GM21717 (cell line): ENCODE results near the gene REV3L.

Experiments used
- ATAC-seq: cut with Tn5 transposase; IDR thresholded peaks from one replicate; pipeline ENCODE4 v1.9.1; 2021; ENCODE audit warnings: mild to moderate bottlenecking, moderate library complexity; ENCODE audit not compliant: unreplicated experiment

Gene REV3L

DNA sequence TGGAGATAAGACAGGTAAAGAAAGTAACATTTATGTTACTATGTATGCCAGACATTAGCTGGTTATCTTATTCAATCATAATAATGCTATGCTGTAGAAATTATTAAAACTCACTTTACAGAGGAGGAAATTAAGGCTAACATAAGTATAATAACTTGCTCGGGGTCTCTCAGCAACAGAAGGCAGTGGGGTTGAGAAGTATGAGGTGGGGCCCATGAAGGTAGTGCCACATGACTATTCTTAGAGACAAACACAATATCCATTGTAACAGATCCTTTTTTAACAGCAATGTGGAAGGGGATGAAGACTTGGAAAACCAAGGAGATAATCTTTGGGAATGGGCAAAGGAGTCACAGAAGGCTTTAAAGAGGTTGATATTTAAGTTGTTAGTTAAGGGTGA is 11.5 kb downstream of the REV3L start:
- no peak for ATAC-seq

DNA sequence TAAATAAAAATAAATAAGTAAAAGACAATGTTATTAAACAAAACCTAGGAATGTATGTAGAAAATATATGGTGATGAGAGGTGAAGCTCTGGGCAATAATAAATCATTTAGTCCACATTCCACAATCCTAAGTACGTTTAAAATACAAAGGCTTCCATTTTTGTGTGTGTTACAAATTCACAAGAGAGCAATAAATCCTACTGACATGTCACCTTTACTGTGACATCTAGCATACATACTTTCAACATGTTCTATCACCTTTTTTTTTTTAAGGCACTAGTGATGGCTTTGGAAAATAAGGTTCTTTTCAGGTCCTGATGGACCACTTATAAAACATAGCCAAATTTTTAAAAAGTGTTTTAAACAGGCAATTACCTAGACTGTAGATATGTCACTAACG is 12.0 kb downstream of the REV3L start:
- ATAC-seq: no peak

DNA sequence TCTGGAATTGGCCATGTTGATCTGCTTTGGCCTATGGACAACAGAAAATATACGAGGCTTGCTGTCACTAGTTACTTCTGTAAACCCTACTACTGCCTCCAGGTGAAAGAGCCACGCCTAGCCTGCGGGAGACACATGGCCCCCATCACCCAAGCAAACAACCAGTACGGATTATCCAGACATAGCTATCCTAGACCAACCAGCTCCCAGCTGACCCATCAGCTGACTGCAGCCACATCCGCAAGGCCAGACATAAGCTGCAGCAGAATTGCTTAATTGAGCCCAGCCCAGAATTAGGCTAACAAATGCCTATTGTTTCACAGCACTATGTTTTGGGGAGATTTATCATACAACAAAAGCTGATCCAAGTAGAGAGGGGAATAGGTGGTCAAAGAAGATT is 13.5 kb downstream of the REV3L start:
- no peak for ATAC-seq

DNA sequence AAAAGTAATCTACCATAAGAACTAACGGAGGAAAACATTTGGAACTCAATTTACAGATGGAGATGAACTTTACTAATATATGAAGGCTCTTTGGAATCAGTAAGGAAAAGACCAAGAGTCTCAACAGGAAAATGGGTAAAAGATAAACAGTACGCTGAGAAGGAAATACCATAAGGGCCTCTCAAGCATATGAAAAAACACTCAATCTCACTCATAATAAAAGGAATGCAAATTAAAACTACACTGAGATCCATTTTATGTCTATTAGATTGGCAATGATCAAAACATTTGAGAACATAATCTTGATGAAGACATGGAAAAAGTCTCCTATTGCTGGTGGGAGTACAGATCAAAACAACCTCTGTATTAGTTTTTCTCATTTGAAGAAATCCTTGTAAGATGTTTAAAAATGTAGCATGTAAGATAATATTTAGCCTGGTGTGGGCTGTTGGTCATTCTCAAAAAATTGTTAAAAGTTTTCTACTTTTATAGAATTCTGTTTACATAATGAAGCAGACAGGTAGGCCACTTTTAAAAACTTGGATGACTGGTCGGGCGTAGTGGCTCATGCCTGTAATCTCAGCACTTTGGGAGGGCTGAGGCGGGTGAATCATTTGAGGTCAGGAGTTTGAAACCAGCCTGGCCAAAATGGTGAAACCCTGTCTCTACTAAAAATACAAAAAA is 14.5 kb downstream of the REV3L start:
- ATAC-seq: no peak

DNA sequence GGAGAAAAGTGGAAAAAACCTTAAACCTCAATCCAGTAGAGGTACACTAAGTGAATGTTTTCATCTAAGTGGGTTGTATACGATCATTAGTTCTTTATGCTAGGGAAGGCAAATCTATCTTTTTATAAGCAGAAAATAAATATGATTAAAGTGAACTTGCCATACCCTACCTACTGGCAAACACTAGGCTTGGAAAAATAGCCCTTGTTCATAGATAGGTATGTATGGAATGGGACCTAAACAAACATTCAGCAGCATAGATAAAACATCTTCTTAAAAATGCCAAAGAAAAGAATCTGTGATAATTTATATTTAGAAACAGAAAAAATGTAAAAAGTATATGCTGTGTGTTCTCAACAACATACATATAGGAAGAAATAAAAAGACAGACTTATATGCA is 18.8 kb downstream of the REV3L start:
- ATAC-seq: no peak

DNA sequence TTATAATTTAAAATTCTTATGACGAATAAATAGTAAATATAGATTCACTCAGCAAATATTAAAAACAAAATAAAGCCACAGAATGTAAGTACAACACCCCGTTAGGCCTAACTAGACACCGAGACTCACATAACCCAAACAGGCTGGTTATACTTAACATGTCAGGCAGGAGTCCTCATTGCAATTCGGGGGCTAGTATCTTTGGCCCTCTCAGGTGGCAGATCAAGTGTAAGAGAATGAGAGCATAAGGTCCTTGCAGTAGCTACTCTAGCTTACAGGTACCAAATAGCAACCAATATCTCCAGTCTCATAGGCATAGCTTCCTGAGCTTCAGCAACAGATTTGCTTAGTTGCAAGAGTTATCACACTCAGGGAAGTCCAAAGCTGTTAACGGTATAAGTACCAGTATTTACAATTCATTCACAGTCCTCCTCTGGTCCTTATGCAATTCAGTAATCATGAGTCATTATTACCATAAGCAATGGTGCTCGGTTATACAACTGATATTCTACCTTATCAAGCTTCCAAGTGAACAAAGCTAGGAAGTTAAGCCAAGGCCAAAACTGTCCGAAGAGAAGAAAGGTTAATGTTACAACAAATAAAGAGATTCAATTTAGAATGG is 20.1 kb downstream of the REV3L start:
- ATAC-seq: no peak

DNA sequence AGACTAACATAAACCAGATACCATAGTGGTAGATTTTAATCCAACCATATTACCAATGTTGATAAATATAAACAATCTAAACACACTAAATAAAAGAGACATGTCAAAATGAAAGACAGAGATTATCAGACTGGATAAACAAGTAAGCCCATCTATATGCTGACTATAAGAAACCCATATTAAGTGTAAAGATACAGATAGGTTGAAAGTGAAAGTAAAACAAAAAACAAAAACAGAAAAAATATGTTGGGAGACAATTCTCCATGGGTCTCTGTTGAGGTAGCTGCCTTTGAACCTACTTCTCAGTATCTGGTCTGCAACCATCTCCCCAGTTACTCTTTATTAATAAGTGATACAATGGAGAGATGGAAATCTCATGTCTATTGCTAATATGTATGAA is 21.2 kb downstream of the REV3L start:
- ATAC-seq: no peak

DNA sequence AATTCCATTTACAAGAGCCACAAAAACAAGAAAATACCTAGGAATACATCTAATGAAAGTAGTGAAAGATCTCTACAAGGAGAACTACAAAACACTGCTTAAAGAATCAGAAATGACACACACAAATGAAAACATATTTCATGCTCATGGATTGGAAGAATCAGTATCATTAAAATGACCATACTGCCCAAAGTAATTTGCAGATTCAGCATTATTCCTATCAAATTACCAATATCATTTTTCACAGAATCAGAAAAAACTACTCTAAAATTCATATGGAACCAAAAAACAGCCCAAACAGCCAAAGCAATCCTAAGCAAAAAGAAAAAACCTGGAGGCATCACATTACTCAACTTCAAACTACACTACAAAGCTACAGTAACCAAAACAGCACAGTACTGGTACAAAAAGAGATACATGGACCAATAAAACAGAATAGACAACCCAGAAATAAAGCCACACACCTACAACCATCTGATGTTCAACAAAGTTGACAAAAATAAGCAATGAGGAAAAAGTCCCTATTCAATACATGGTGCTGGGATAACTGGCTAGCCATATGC is 24.3 kb downstream of the REV3L start:
- no peak for ATAC-seq

DNA sequence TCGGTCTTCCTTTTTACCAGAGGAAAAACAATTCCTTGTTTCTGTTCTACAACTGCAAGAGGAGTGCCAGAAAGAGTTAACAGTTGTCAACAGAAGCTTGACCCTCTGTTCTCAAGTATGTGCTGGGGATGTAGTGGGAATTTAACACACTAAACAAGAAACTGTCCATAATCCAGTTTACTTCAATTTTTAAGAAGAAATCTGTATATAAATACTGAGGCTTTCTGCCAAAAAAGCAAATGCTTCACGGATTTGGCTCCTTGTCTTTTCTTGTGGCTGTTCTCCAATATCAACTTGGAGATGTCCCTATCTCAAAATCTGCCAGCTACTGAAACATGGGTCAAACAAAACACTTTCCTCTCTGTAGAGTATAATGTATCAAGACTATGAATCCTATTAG is 26.8 kb downstream of the REV3L start:
- no peak for ATAC-seq

DNA sequence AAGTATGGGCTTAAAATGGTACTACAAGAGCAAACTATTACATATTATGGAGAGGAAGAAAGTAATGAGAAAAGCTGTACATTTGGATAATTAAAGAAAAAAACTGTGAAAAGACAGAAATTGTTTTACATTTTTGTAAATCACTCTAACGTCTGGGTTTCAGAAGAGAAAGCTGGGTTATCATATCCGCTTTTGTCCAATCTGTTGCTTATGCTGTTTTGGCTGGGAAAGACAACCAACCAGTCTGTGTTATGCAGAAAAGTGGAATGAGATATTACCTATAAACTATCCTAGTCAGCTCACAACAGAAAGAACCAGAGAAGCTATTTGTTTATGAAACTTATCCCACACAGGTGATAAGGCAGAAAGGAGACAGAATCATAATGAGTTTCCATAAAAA is 32.4 kb downstream of the REV3L start:
- ATAC-seq: no peak

DNA sequence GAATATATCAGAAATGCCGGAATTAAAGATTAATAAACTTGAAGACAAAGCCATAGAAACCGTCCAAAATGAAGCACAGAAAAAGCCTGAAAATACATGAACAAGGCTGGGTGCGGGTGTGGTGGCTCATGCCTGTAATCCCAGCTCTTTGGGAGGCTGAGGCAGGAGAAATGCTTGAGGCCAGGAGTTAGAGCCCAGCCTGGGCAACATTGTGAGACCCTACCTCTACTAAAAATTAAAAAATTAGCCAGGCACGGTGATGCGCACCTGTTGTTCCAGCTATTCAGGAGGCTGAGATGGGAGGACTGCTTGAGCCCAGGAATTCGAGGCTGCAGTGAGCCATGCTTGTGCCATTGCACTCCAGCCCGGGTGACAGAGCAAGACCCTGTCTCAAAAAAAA is 32.9 kb downstream of the REV3L start:
- ATAC-seq: no peak

DNA sequence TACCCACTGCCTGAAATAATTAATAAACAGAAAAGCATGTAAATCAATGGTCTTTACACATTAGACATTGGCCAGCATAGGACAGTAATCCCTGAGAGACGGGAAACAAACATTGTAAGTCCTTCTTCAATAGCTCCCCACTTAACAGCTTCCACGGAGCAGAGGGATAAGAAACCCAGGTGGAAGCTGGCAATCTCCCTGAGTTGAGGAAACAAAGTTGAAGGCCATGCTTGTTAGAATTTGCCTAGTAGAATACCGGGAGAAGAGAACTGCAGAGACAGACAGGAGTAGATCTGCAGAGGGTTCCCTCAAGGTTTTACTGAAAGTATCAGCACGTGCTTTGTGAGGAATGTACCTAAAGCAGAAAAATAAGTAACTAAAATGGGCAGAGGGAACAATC is 33.9 kb downstream of the REV3L start:
- ATAC-seq: no peak

DNA sequence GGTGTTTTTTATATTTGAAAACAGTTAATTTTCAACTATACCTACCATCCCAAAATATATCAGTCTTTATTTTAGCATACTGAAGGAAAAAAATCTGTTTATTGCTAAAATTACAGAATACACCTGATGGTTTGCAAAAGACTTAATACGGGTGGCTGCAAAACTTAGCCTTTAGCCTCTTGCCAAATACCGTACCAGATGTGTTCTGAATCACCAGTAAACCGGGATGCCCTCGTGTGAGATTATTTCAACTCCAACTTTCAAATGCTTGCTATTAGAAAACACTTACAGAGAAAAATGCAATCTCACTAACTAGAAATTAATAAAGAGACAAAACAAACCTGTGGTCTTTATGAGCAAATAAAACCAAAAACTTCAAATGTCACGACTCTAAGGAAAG is 36.0 kb downstream of the REV3L start:
- no peak for ATAC-seq

DNA sequence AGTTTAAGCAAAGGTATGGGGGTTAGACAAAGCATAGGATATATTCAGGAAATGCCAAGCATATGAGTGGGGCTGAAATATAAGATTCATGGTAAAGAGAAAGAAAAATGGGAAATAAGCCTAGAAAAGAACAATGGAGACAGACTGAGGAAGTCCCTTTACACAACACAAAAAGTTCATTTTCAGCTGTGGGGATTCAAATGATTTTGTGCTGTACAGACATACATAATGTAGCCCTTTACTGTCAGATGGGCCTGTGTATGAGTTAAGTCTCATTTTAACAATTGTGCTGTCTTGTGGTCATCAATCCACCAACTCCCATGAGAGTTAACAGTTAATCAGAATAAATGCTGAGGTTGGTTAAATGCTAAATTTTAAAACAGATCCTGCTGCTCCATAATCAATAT is 37.2 kb downstream of the REV3L start:
- no peak for ATAC-seq

DNA sequence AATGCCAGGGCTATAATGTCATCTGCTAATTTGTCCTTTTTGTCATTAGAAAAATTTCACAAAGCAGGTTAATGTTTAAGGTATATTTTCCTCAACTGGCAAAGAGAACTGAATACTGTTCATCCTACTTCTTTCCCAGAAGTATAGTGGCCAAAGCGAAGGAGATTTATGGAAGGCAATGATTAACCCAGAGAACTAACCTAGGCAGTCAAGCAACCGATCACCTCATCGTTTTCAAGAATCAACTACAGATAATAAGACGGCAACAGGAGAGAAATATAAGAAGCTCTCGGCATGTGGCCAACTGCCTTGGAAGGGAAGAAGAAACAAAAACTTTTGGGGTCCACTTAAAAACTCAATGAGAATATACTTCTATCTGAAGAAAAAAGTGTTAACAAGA is 38.2 kb downstream of the REV3L start:
- ATAC-seq: no peak

DNA sequence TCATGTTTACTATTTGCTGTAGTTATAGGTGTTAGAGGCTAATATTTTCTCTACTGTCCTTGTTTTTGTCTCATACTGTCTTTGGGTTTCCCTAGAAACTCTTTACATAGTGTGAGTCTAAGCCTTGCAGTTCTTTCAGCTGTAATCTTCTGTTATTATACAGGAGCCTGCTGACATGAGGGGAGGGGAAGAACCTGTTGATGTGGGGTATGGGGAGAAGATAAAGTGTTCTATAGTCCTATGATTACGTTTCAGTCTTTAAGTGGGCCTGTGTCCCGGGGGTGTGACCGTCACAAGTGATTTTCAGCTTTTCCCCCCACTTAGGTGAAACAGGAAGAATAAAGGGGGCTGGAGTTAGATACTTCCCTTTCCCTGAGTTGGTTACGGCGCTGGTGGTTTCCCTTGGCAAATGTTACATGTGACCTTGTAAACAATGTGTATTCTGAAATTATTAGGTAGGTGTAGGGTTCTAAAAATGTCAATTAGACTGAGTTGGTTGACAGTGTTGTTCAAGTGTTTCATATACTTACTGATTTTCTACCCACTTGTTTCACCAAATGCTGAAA is 41.3 kb downstream of the REV3L start:
- ATAC-seq: no peak

DNA sequence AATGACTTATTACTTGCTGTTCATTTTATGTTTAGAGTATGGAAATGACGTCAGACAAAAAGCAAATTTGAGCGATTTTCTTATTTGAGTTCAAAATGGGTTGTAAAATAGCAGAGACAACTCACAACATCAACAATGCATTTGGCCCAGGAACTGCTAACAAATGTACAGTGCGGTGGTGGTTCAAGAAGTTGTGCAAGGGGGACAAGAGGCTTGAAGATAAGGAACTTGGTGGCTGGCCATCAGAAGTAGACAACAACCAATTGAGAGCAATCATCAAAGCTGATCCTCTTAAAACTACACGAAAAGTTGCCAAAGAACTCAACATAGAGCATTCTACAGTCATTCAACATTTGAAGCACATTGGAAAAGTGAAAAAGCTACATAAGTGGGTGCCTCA is 43.8 kb downstream of the REV3L start:
- ATAC-seq: no peak

DNA sequence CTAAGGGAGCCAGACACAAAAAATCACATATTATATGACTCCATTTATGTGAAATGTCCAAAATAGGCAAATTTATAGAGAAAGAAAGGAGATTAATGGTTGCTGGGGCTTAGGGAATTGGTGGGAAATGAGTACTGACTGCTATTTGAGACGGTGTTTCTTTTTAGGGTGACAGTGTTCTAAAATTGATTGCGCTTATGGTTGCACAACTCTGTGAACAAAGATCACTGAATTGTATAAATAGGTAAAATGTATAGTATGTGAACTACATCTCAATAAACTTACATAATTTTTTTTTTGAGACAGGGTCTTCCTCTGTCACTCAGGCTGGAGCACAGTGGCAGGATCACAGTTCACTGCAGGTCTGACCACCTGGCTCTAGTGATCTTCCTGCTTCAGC is 45.4 kb downstream of the REV3L start:
- no peak for ATAC-seq

DNA sequence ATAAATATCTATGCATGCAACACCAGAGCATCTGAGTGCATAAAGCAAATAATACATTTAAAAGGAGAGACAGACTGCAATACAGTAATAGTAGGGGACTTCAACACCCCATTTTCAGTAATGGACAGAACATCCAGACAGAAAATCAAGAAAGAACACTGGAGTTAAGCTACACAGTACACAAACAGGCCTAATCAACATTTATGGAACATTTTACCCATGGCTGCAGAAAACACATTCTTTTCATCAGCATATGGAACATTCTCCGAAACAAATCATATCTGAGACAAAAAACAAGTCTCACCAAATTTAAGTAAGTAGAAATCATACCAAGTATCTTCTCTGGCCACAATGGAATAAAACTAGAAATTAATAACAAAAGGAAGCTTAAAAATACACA is 50.5 kb downstream of the REV3L start:
- no peak for ATAC-seq

DNA sequence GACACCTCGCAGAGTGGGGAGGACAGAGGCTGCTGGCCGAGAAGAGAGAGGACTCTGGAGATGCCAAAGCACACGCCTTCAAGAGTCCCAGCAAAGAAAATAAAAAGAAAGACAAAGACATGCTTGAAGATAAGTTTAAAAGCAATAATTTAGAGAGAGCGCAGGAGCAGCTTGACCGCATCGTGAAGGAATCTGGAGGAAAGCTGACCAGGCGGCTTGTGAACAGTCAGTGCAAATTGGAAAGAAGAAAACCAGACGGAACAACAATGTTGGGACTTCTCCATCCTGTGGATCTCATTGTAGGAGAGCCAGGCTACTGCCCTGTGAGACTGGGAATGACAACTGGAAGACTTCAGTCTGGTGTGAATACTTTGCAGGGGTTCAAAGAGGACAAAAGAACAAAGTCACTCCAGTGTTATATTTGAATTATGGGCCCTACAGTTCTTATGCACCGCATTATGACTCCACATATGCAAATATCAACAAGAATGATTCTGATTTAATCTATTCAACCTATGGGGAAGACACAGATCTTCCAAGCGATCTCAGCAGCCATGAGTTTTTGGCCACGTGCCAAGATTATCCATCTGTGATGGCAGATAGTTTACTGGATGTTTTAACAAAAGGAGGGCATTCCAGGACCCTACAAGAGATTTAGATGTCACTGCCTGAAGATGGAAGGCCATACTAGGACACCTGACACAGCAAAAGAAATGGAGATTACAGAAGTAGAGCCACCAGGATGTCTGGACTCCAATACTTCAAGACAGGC is 52.2 kb downstream of the REV3L start:
- no peak for ATAC-seq

DNA sequence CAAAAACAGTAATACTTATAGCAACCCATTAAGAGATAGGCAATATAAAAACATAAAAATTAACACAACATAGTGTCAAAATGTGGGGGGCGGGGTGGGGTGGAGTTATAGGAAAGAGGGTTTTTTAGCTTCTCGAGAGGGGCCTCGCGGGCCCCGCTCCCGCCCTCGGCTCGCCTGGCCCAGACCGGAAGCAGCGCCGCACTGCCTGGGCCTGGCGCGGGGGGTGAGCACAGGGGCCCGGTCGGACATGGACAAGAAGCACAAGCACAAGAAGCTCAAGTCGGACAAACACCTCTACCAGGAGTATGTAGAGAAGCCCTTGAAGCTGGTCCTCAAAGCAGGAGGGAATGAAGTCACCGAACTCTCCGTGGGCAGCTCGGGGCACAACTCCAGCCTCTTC is 53.4 kb downstream of the REV3L start:
- no peak for ATAC-seq

DNA sequence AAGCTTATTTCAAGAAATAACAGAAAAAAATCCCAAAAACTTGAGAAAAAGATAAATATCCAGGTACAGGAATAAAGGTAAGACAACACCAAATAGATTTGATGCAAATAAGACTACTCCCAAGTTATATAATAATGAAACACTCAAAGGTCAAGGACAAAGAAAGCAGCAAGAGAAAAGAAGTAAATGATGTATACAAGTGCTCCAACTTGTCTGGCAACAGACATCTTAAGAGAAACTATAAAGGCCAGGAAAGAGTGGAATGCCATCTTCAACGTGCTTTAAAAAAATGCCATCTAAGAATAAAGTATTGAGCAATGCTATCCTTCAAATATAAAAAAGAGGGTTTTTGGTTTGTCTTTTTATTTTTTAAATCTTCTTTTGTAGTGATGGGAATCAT is 54.2 kb downstream of the REV3L start:
- no peak for ATAC-seq
